AG09319 (cell line): Measurements from ENCODE around the gene PCSK6.

Source experiments
- DNase-seq: peaks from one replicate; pipeline ENCODE4 v3.0.0-alpha.2; 2010; ENCODE audit warnings: low read depth; ENCODE audit errors: extremely low read depth
- TF ChIP-seq, protein P1 (sequence below): IDR thresholded peaks from 2 replicates; pipeline ENCODE4 v1.5.1; 2011; ENCODE audit warnings: low read depth, mild to moderate bottlenecking, inconsistent platforms, low read length, moderate library complexity

The PCSK6 gene

DNA sequence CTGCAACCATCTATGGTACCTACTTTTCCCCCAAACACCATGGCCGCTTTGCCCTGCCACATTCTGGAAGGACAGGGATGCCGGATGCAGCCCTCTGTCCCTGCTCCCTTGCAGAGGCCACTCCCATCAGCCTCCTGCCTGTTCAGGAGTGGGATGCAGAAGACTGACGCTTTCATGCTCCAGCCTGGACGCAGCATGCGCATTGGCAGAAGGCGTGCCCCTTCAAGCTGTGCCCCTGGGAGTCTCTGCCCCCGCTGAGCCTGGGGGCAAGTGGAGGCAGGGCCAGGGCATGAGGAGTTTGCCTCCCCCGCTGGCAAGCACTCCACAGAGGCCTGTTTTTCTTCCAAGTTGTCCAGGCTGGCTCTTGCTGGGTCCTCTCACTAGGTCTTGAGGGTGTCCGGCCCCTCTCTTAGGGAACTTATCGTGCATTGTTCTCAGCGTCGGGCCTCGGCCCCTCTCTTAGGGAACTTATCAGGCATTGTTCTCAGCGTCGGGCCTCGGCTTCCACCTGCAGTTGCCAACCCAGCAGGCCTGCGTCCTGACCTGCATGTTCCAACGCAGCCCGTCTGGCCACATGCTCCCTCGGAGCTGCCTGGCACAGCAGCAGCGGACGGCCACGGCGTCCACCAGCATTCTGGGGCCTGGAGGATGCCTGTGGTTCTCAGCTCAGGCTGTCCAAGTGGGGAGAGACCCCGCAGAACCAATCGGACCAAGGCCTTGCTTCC, 179.9 kb downstream of the PCSK6 start:
- no peak for DNase-seq
- TF ChIP-seq, protein P1, sequence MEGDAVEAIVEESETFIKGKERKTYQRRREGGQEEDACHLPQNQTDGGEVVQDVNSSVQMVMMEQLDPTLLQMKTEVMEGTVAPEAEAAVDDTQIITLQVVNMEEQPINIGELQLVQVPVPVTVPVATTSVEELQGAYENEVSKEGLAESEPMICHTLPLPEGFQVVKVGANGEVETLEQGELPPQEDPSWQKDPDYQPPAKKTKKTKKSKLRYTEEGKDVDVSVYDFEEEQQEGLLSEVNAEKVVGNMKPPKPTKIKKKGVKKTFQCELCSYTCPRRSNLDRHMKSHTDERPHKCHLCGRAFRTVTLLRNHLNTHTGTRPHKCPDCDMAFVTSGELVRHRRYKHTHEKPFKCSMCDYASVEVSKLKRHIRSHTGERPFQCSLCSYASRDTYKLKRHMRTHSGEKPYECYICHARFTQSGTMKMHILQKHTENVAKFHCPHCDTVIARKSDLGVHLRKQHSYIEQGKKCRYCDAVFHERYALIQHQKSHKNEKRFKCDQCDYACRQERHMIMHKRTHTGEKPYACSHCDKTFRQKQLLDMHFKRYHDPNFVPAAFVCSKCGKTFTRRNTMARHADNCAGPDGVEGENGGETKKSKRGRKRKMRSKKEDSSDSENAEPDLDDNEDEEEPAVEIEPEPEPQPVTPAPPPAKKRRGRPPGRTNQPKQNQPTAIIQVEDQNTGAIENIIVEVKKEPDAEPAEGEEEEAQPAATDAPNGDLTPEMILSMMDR, result no peak

DNA sequence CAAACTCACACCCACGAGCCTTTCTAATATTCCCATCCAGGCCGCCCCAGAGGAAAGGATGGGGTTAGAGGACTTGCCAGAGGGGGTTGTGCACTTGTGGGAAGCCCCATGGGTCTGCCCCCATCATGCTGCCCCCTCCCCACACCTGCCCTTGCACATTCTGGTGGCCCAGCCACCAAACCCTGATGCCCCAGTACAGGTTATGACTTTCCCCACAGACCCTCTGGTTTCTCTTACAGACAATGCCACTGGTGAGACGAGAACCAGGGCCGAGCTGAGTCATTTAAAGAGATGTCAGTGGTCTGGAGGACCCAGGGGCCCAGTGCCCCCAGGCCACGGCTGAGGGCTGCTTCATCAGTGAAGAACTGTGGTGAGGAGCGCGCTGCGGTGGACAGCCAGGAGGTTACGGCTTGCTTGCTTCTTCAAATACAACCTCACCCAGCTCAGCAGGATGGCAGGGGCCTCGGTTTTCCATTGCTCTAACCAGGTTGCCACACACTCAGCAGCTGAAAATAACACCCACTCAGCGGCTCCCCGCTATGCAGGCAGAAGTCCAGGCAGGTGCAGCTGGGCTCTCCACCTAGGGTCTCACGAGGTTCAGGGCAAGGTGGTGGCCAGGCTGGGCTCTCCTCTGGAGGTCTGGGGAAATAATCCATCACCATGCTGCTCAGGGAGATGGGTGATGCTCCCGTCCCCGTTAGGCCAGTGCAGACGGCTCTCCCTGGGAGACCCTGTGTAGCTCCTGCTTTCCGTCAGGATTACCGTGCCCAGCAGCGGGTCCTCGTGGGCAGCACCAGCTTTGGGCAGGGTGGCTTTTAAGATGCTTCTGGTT, 180.7 kb downstream of the PCSK6 start:
- TF ChIP-seq, protein P1, result no peak
- DNase-seq, result no peak

DNA sequence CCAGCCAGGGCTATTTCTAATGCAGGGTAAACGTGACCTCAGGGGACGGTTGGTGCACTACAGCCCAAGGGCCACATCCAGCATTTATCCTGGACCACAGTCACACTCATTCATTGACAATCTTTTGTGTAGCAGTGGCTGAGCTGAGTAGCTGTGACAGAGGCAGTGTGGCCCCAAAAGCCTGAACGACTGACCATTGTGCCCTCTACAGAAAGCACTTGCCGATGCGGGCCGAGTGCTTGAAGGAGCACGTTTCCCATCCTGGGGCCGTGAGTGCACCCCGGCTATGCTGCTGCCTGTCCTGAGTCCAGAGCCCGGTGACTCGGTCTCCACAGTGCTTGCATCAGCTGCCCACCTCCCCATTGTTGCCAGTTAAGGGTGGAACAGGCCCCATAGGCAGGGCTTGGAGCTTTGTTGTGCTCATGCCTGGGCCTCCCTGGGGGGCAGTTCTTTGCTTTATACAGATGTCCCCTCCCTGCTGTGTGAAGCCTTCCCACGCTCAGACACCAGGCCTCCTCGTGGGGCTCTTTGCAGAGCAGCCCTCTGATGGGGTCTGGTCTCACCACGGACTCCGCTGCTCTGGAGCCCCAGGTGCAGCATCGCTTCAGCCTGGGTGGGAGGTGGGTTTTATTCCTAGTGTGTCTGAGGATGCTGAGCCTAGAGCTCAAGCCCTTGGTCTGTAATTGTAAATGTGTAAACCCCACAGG, 181.5 kb downstream of the PCSK6 start:
- no peak for DNase-seq
- TF ChIP-seq, protein P1, result no peak

DNA sequence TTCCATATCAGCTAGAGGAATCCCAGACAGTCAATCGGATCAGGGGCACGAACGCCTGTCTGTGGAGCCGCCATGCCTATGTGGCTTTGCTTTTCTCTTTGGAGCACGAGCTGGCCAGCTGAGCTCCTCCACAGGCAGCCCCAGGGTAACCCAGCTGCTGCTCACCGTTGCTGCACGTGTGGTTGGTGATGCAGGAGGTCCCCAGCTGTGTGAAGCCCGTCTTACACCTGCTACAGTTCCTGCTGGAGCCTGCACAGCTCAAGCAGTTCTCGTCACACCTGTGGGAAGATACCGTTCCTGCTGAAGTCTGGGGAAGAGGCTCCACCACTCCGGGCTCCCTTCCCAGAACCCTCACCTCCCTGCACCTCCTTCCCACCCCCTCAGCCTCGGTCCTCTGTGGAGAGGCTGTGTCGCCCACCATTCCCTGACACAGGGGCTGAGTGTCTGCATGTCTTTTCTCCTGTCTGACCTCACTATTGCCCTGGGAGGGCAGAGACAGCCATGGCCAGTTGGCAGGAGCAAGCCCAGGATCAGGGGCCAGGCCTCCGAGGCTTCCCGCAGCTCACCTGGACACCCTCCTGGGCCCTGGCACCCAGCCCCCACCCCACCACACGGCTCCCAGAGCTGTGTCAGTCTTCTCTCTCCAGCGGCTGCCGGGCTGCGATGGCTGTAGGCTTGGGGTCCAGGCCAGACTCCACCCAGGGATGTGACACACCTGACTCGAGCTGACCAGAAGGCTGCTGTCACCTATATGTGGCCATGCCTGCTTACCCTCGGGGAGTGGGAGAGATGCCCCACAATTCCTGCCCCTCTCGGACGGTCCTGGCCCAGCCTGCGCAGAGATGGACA, 182.2 kb downstream of the PCSK6 start:
- TF ChIP-seq, protein P1, result no peak
- DNase-seq, result no peak

DNA sequence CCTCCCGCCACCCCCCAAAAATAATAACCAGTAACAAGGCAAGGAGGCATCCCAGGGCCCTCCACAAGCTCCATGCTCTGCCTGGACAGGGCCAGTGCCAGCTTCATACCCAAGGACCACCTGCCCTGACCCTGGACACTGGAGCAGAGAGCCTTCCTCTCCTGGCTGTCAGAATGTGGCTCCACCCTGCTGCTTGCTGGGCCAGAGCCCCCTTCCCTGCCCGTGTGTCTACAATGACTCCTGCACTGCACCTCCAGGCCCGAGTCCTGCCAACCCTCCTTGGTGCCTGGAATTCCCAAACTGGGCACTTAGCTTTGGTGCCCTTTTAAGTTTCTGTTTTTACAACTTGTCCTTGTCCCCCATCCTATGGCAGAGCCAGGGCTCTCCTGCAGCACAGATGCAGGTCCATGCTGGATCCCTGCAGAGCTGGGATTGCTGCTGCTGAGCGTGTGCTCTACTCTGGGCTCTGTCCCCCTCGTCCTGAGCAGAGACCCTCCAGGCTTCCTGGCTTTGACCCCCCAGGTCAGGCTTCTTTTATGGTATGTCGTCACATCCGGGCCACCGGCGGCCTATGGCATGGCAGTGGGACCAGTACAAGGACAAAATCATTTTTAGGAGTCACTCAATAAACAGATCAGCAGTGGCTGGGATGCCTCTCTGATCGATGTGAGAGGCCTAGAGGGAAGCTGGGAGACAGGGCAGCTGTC, 183.0 kb downstream of the PCSK6 start:
- TF ChIP-seq, protein P1, result no peak
- DNase-seq, result no peak

DNA sequence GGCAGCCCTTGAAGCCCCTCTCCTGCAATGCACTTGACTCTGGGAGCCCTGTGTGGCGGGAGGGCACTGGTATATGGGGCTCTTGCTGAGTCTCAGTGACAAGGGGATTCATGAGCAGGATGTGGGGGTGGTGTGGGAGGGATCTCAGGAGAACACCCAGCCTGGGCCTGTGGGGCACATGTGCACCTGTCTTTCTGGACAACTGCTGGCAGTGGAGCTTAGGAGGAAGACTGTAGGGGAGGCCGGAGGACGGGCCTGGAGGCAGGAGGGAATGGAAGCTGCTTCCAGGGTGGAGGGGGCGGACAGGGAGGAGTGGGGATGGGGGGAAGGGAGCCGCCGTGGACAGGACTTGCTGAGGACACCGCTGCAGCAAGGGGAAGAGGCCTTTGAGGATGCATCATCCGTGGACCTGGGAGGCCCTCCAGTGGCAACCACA, 183.7 kb downstream of the PCSK6 start:
- no peak for DNase-seq
- TF ChIP-seq, protein P1, result no peak
